GM10266 (cell line): Measurements from ENCODE around the gene PKMYT1.

Source experiments
- DNase-seq: peaks from one replicate; pipeline ENCODE4 v3.0.0; 2012; ENCODE audit errors: extremely low spot score
- TF ChIP-seq, protein P1 (sequence below): IDR thresholded peaks from 2 replicates; pipeline ENCODE4 v1.5.1; 2012; ENCODE audit warnings: mild to moderate bottlenecking, low read depth; ENCODE audit not compliant: control insufficient read depth, insufficient read depth; ENCODE audit errors: missing control alignments

PKMYT1 gene

DNA sequence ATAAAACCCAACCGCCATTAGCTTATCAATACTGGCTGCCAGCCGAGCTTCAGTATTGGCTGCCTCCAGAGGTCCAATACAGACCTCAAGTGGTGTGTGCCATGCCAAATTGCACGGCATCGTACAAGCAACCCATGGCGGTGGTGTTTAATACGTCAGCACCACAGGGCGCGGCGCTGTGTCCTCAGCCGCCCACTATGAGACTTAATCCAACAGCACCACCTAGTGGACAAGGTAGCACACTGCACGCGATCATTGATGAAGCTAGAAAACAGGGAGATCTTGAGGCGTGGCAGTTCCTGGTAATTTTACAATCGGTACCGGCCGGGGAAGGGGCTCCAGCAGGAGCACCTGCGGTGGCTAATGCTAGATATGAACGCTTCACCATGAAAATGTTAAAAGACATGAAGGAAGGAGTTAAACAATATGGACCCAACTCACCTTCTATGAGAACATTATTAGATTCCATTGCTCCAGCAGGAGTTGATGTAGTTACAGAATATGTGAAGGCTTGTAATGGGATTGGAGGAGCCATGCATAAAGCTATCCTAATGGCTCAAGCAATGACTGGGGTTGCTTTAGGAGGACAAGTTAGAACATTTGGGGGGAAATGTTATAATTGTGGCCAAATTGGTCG is 53.1 kb downstream of the PKMYT1 start:
- peak; percentile 87 for DNase-seq
- TF ChIP-seq, protein P1, sequence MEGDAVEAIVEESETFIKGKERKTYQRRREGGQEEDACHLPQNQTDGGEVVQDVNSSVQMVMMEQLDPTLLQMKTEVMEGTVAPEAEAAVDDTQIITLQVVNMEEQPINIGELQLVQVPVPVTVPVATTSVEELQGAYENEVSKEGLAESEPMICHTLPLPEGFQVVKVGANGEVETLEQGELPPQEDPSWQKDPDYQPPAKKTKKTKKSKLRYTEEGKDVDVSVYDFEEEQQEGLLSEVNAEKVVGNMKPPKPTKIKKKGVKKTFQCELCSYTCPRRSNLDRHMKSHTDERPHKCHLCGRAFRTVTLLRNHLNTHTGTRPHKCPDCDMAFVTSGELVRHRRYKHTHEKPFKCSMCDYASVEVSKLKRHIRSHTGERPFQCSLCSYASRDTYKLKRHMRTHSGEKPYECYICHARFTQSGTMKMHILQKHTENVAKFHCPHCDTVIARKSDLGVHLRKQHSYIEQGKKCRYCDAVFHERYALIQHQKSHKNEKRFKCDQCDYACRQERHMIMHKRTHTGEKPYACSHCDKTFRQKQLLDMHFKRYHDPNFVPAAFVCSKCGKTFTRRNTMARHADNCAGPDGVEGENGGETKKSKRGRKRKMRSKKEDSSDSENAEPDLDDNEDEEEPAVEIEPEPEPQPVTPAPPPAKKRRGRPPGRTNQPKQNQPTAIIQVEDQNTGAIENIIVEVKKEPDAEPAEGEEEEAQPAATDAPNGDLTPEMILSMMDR = peak; percentile 99

DNA sequence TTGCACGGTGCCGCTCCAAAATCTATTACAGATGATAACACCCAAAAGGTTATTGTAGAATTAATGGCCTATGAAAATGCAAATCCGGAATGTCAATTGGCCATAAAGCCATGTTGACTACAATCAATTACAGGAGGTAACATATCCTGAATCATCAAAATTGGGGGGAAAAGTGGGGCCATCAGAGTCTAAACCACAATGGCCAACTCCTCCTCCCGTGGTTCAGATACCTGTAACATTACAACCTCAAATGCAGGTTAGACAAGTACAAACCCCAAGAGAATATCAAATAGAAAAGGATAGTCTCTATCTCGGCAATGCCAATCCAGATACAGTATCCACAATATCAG is 53.6 kb downstream of the PKMYT1 start:
- TF ChIP-seq, protein P1 = no peak
- no peak for DNase-seq

DNA sequence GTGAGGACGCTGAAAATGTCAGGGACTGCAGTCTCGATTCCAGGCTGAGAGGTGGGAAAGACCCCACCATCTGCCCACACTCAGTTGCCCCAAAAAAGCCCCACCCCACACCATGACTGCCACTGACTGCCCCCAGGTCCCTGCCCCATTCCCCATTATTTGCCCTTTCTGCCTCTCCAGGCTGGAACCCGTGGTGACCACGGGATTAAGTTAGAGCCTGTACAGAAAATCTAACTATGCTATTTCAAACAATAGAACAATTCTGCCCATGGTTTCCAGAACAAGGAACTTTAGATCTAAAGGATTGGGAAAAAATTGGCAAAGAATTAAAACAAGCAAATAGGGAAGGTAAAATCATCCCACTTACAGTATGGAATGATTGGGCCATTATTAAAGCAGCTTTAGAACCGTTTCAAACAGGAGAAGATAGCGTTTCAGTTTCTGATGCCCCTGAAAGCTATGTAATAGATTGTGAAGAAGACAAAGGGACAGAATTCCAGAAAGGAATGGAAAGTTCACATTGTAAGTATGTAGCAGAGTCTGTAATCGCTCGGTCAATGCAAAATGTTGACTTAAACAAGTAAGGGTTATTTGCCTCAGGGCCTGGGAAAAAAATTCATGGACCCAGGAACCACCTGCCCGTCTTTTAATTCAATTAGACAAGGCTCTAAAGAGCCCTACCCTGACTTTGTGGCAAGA is 54.1 kb downstream of the PKMYT1 start:
- DNase-seq = no peak
- TF ChIP-seq, protein P1 = no peak

DNA sequence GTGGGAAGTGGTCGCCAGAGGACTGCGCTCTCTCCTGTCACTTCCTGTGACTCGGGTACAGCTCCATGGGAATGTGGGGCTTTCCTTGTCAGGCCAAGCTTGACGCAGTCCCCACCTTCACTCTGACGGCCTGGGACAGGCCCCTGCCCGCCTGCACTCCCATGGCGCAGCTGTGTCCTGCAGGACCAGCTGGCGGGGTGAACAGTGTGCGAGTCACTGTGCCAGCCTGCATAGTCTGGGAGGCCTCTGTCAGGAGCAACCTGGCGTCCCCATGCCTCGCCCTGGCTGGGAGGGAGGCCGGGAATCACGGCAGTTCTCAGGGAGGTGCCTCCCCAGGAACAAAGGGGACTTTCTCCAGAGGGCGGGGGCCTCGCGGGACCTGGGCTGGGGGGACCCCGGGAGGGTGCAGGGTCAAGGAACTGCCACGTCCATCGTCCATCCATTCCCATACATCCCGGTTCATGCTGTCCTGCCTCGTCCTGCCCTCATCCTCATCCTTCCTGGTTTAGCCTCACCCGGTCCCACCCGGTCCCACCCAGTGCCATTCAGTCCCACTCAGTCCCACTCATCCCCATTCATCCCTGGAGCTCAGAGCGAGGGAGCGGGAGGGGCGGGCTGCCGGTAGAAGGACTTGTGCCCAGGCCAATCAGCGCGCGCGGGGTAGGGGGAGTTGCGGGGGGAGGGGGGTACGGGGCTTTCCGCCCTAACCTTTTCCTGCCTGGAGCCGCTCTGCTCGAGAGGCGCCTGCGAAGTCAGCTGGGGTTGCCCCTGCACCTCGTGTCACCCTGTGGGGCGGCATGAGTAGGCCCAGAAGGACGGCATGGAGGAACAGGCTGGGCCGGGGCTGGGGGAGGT is 55.1 kb downstream of the PKMYT1 start:
- no peak for DNase-seq
- TF ChIP-seq, protein P1 = no peak

DNA sequence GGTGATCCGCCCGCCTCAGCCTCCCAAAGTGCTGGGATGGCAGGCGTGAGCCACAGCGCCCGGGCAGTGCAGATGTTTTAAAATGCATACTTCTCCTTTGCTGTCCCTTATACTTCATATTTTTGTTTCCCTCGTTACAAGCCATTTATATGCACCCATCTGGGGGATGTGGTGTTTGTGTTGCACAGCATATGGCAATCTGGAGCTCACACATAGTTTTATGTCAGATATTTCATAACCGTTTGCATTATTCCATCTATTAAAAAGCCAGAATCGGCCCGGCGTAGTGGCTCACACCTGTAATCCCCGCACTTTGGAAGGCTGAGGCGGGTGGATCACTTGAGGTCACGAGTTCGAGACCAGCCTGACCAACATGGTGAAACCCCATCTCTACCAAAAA is 56.8 kb downstream of the PKMYT1 start:
- no peak for DNase-seq
- TF ChIP-seq, protein P1 = no peak
